D721Med (cell line): ENCODE results near the gene ACSL6.

Experiments
- DNase-seq: peaks from one replicate; pipeline ENCODE4 v3.0.0; 2011; ENCODE audit warnings: low spot score; ENCODE audit not compliant: insufficient read length
- FAIRE-seq: peaks from 2 replicates; lab custom pipeline; 2011; peaks lifted over from hg19 to GRCh38; lab: Jason Lieb, UNC
- TF ChIP-seq, protein P1 (sequence below): IDR thresholded peaks from 2 replicates; pipeline ENCODE4 v1.5.1; 2012; ENCODE audit warnings: mild to moderate bottlenecking, control low read depth; ENCODE audit not compliant: insufficient read depth; ENCODE audit errors: missing control alignments

ACSL6 gene

DNA sequence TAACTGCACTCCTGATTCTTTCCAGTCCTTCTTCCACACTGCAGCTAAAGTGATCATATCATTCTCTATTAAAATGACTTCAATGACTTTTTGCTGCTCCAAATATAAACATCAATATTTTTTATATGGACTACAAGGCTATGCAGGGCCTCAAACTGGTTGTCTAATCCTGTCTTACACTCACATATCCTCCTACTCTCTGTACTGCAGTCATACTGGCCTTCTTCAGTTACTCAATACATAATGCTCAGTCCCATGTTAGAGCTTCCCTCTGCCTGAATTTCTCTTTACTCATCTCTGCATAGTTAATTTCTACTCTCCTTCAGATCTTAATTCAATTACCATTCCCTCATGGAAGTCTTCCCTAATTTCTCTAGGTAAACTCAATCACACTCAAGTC lies 69.4 kb downstream of the ACSL6 start:
- FAIRE-seq = no peak

DNA sequence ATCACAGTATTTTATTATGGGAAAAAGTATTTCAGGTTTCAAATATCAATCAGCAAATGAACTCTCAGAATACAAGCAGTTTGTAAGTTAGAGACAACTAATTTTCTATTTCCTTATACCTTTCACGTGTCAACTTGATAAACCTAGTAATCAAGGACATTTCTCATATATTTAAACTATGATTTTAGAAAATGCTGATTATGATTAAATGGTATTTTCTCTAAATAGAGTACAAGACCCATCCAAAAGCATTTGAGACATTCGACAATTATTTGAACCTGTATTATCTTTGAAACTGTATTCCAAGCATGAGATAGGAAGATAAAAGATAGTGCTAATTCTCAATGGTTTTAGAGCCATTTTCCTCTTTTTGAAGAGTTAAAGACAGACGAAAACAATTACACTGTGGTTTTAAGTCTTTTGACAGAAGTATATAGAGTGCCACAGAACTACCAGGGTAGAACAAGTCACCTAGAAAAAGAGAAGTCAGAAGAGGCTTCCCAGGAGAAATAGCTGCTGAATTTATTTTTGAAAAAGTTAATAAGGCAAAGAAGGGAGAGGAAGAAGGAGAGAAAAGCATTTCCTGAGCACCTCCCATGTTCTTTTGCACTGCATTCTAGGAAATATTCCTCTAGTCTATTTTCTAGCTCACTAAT lies 71.6 kb downstream of the ACSL6 start:
- FAIRE-seq (no peak), DNase-seq (no peak)
- TF ChIP-seq, protein P1, sequence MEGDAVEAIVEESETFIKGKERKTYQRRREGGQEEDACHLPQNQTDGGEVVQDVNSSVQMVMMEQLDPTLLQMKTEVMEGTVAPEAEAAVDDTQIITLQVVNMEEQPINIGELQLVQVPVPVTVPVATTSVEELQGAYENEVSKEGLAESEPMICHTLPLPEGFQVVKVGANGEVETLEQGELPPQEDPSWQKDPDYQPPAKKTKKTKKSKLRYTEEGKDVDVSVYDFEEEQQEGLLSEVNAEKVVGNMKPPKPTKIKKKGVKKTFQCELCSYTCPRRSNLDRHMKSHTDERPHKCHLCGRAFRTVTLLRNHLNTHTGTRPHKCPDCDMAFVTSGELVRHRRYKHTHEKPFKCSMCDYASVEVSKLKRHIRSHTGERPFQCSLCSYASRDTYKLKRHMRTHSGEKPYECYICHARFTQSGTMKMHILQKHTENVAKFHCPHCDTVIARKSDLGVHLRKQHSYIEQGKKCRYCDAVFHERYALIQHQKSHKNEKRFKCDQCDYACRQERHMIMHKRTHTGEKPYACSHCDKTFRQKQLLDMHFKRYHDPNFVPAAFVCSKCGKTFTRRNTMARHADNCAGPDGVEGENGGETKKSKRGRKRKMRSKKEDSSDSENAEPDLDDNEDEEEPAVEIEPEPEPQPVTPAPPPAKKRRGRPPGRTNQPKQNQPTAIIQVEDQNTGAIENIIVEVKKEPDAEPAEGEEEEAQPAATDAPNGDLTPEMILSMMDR = no peak

More for the DNA sequence above, 69.4 kb downstream of the ACSL6 start:
- TF ChIP-seq, protein P1 = no peak
- no peak for DNase-seq

DNA sequence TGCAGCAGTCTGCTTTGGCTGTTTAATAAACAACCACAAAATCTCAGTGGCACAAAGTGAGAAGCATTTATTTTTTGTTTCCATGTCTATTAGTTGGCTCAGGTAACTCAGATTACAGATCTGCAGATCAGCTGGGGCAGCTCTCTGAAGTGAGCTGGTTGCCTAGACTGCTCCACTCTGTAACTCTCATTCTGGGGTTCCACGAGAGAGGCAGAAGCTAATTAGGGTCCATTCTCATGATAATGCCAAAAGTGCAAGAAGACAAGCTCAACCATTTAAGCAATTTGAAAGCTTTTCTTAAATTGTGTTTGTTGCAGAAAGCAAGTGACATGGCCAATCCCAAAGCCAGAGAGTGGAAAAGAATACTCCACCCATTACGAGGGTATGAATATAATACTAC lies 79.2 kb downstream of the ACSL6 start:
- no peak for FAIRE-seq
- TF ChIP-seq, protein P1 = no peak
- no peak for DNase-seq

DNA sequence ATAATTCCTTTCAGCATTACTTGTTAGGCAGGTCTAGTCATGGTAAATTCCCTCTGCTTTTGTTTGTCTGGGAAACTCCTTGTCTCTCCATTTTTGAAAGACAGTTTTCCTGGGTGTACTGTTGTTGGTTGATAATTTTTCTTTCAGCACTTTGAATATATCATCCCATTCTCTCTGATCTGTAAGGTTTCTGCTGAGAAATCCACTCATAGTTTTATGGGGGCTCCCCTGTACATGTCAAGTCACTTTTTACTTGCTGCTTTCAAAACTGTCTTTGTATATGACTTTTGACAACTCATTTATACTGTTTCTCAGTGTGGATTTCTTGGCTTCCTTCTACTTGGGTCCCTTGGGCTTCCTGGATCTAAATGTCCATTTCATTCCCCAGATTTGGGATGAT lies 82.5 kb downstream of the ACSL6 start:
- TF ChIP-seq, protein P1 = no peak
- DNase-seq (no peak), FAIRE-seq (no peak)

DNA sequence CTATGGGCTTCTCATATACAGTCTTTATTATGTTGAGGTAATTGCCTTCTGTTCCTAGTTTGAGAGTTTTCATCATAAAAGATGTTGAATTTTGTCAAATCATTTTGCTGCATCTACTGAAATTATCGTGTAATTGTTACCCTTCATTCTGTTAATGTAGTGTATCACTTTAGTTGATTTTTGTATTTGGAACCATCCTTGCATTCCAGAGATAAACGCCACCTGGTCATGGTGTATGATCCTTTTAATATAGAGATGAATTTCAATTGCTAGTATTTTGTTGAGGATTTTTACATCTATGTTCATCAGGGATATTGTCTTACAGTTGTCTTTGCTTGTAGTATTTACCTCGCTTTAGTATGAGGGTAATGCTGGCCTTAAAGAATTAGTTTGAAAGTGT lies 85.3 kb downstream of the ACSL6 start:
- no peak for DNase-seq
- TF ChIP-seq, protein P1 = no peak
- FAIRE-seq = peak; percentile 48

DNA sequence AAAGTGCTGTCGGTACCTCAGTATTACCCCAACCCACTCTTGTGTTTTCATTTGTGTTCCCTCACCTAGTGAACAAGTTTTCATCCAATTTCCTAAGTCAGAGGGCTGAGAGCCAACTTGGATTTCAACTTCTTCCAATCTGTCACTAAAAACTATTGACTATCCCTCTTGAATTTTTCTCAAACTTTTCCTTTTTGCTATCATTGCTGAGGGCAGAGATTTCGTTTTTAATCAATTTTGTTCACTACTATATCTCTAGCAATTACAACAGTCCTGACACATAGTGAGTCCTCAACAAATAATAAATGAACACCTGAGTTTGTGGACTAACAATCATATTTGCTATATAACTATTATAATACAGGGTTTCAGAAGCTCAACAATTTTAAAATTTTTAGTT lies 95.0 kb downstream of the ACSL6 start:
- DNase-seq (no peak), FAIRE-seq (no peak)
- TF ChIP-seq, protein P1 = no peak

DNA sequence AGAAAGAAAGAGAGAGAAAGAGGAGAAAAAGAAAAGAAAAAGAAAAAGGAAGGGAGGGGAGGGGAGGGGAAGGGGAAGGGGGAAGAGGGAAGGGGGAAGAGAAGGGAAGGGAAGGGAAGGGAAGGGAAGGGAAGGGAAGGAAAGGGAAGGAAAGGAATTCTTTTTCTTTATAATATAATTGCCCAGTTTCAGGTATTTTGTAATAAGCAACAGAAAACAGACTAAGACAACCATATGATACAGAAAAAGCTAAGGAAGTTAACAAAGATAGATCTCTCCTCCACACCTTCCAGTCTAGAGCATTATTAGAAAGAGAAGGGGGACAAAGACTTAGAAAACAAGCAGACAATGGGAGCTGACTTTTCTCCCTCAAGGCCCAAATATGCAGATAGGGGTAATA lies 97.0 kb downstream of the ACSL6 start:
- TF ChIP-seq, protein P1 = no peak
- FAIRE-seq (no peak), DNase-seq (no peak)
